Fibroblast of mammary gland (primary cell): ENCODE measurements around the gene CDC42.
"Not testable (repeated sequence)": the region's sequence is repeated elsewhere in the genome, so short reads cannot be mapped to it uniquely, and the experiment has no call there.

Experiments used
- DNase-seq: peaks from one replicate; pipeline ENCODE4 v3.0.0-alpha.2; 2010; ENCODE audit warnings: low read depth
- H3K4me3 ChIP-seq: 2 replicates; pipeline ENCODE4 v1.5.1; 2011; ENCODE audit warnings: low read depth, mild to moderate bottlenecking, low read length, moderate library complexity; ENCODE audit not compliant: control insufficient read depth
- CTCF ChIP-seq: conservative IDR thresholded peaks from 2 replicates; pipeline ENCODE4 v1.5.1; 2011; ENCODE audit warnings: low read depth, low read length, inconsistent platforms; ENCODE audit not compliant: control insufficient read depth, insufficient read depth

CDC42 gene

GRCh38 chr1:22052115-22053016 lies at the start of gene CDC42:
CDC42 (plus strand) TSS chr1:22052709; CDS start chr1:22078479, 25,770 bp downstream.
- H3K4me3 ChIP-seq = peak within 1 kb of the TSS; percentile 97
- peak; percentile 93 for DNase-seq
- TF ChIP-seq CTCF = no peak

DNA sequence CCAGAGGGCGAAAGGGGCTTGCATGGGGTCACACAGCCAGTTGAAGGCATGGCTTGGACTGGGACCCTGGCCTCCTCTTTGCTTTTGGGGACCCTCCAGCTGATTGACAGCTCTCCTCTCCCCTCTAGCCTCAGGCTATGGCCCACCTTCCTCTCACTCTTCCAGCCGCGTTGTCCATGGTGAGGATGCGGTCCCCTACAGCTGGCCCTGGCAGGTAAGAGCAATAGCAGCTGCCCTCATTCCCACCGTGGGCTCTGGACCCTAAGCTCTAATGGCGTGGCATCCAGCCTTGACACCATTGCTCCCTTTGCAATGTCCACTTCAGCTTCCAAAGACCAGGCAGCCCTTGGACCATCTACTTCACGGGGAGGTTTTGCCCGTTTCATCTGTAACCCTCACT lies 49.6 kb upstream of the CDC42 start:
- DNase-seq, H3K4me3 ChIP-seq: not testable (repeated sequence)

DNA sequence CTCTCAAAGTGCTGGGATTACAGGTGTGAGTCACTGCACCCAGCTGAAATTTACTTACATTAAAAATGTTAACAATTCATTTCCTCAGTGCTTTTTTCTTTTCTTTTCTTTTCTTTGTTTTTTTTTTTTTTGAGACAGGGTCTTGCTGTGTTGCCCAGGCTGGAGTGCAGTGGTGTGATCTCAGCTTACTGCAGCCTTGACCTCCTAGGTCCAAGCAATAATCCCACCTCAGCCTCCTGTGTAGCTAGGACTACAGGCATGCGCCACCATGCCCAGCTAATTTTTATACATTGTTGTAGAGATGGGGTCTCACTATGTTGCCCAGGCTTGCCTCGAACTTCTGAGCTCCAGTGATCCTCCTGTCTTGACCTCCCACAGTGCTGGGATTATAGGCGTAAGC lies 48.5 kb upstream of the CDC42 start:
- not testable (repeated sequence) for DNase-seq, H3K4me3 ChIP-seq

- H3K4me3 ChIP-seq = not testable (repeated sequence)
- DNase-seq = peak; percentile 38
- peak; percentile 34 for TF ChIP-seq CTCF
Observed at GRCh38 chr1:22005261-22006149, 47.0 kb upstream of the CDC42 start.

- not testable (repeated sequence) for DNase-seq, H3K4me3 ChIP-seq
Observed at GRCh38 chr1:22006736-22007135, 45.8 kb upstream of the CDC42 start.

GRCh38 chr1:22007262-22007661 lies 45.2 kb upstream of the CDC42 start:
- not testable (repeated sequence) for H3K4me3 ChIP-seq, DNase-seq

DNA sequence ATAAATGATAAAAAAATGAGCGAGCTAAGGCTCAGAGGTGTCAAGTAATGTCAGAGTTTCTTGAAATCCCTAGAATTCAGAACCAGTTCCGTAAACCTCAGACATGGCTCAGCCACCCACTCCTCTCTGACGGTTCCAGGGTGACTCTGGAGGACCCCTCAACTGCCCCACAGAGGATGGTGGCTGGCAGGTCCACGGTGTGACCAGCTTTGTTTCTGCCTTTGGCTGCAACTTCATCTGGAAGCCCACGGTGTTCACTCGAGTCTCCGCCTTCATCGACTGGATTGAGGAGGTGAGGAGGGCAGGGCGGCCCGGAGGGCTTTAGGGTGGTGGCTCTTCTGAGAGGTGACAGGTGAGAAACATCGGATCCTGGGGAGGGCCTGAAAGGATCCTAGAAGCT lies 42.9 kb upstream of the CDC42 start:
- DNase-seq, H3K4me3 ChIP-seq: not testable (repeated sequence)

DNA sequence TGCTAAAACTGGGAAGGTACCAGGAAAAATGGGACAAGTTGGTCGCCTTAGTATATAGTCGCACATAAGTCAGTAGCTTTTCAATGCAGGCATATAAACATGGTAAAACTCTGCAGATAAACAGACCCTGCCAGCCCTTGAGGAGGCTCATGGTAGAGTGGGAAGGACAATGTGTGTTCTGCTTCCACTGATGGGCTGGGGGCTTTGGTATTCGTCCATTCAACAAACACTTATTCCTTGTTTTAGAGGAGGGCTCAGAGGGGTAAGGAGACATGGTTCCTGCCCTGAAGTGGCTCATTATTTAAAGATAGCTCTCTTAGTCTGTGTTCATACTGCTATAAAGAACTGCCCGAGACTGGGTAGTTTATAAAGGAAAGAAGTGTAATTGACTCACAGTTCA lies 39.8 kb upstream of the CDC42 start:
- DNase-seq, H3K4me3 ChIP-seq: not testable (repeated sequence)

- H3K4me3 ChIP-seq, DNase-seq: not testable (repeated sequence)
Observed at GRCh38 chr1:22014575-22015206, 37.8 kb upstream of the CDC42 start.

GRCh38 chr1:22018583-22019559 lies 33.6 kb upstream of the CDC42 start:
- peak; percentile 48 for TF ChIP-seq CTCF
- H3K4me3 ChIP-seq = no peak overlapping the region
- DNase-seq = peak; percentile 97
